Gastroesophageal sphincter (tissue), 4 donors: Measurements from ENCODE around the gene CNIH2. TPM values are rescaled to one million over a fixed set of nuclear protein-coding genes. Genes with fewer than 3 reads are reported as not detected.
A peak's percentile ranks its signal among the peaks of the same experiment; 100 is the strongest.

Source experiments
- ATAC-seq: fragments of 150-250 bp; one replicate; pipeline ENCODE4 v1.9.1; 2016; ENCODE audit warnings: mild to moderate bottlenecking, moderate library complexity
- H3K27ac ChIP-seq, 4 donors: fragments of 200-600 bp; sonication (generic) in 3 of 4; 1 replicate in 3 of 4; 2 replicates in 1 of 4; pipeline ENCODE4 v1.5.1; 2016 to 2019
- H3K27me3 ChIP-seq: fragments of 200-600 bp; sonication (generic); one replicate; pipeline ENCODE4 v1.5.1; 2019
- H3K36me3 ChIP-seq, 2 donors: fragments of 200-600 bp; sonication (generic); one replicate each; pipeline ENCODE4 v1.5.1; 2019; ENCODE audit warnings: control low read depth in 1 of 2
- H3K4me1 ChIP-seq, 3 donors: fragments of 200-600 bp; sonication (generic); 1 replicate in 2 of 3; 2 replicates in 1 of 3; pipeline ENCODE4 v1.5.1; 2016 to 2019; ENCODE audit warnings: control low read depth in 2 of 3
- H3K4me3 ChIP-seq, 2 donors: fragments of 200-600 bp; sonication (generic); one replicate each; pipeline ENCODE4 v1.5.1; 2019; ENCODE audit warnings: mild to moderate bottlenecking in 1 of 2, moderate library complexity in 1 of 2
- H3K9me3 ChIP-seq, 3 donors: fragments of 200-600 bp; sonication (generic); one replicate each; pipeline ENCODE4 v1.5.1; 2017 to 2019; ENCODE audit warnings: control low read depth in 2 of 3
- EP300 ChIP-seq: sonication (generic); formaldehyde crosslinking; IDR thresholded peaks from one replicate; pipeline ENCODE4 v1.6.1; 2017; ENCODE audit warnings: antibody characterized with exemption, mild to moderate bottlenecking
- POLR2A ChIP-seq, 2 donors: fragments of 450-650 bp; IDR thresholded peaks; one replicate each; pipeline ENCODE4 v1.6.1; 2017; ENCODE audit warnings: antibody characterized with exemption in 2 of 2, mild to moderate bottlenecking in 2 of 2, moderate library complexity in 1 of 2
- POLR2AphosphoS5 ChIP-seq: sonication (generic); formaldehyde crosslinking; IDR thresholded peaks from one replicate; pipeline ENCODE4 v1.6.1; 2017; ENCODE audit warnings: antibody characterized with exemption
- WGBS, 2 donors: methylation state at CpG; one replicate each; pipeline ENCODE4 v1.1.5; 2018; ENCODE audit warnings: low coverage in 1 of 2; 5-methylcytosine and 5-hydroxymethylcytosine counted together
- total RNA-seq, 4 donors: library from RNA; depleted of rRNA; stranded (reverse); fragments of >200 nt; gene quantifications; one replicate each; pipeline ENCODE4 v1.1.0, GENCODE V29; 2016
- TF ChIP-seq, protein P1 (sequence below), 4 experiments: fragments of 200-600 bp in 2 of 4; fragments of 450-650 bp in 2 of 4; sonication (generic) in 1 of 4; IDR thresholded peaks; one replicate each; pipeline ENCODE4 v1.5.1; 2017 to 2019; ENCODE audit warnings: antibody characterized with exemption in 4 of 4, mild to moderate bottlenecking in 2 of 4, moderate library complexity in 2 of 4

CNIH2 gene
- total RNA-seq, 4 donors from 2014 or later = 1.1 TPM; not detected in 3

DNA sequence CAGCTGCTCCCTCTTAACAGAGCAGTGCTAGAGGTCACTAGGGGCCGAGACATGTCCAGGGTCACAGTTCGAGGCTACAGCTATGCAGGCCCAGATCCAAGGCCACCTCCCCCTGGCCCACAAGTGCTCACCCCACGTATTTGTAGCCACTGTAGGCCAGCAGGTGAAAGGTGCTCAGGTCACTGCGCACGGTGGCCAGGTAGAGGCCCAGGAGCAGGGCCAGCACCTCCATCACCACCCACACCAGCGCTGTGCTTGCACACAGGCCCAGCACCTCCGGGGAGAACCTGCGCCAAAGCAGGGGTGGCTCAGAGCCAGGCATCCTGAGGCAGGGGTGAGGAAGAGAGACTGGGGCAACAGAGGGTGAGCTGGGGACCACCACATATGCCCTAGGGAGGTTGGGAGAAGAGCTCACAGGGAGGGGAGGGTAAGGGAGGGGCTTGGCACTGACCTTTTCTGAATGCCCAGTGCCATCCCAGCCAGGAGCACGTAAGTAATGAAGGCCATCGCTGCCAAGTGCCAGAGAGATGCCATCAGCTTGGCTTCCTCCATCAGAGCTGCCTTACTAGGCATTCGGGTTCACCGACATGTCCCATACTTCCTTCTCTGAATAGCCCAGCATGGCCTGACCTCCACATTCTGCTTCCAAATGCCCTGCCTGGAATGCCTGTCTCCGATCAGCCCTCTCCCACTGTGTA lies 7.4 kb downstream of the CNIH2 start:
- no peak for ATAC-seq
- WGBS, 2 donors = 63 to 83% methylated on average over 3 of the region's 13 CpGs
- TF ChIP-seq POLR2A (IDR thresholded peaks at IDR 0.05) (no peak), EP300 (no peak), POLR2AphosphoS5 (no peak)
- TF ChIP-seq, protein P1, sequence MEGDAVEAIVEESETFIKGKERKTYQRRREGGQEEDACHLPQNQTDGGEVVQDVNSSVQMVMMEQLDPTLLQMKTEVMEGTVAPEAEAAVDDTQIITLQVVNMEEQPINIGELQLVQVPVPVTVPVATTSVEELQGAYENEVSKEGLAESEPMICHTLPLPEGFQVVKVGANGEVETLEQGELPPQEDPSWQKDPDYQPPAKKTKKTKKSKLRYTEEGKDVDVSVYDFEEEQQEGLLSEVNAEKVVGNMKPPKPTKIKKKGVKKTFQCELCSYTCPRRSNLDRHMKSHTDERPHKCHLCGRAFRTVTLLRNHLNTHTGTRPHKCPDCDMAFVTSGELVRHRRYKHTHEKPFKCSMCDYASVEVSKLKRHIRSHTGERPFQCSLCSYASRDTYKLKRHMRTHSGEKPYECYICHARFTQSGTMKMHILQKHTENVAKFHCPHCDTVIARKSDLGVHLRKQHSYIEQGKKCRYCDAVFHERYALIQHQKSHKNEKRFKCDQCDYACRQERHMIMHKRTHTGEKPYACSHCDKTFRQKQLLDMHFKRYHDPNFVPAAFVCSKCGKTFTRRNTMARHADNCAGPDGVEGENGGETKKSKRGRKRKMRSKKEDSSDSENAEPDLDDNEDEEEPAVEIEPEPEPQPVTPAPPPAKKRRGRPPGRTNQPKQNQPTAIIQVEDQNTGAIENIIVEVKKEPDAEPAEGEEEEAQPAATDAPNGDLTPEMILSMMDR (IDR thresholded peaks at IDR 0.05) = no peak
- Histone ChIP-seq H3K27ac (no peak overlapping the region), H3K27me3 (no peaks in the 10 kb centered on the region), H3K4me1 (peaks cover 0 to 66% (median 11%) of the 10 kb centered on the region in 3 donors), H3K9me3 (no peaks in the 10 kb centered on the region), H3K36me3 (peaks cover 0 to 32% of the 10 kb centered on the region in 2 donors), H3K4me3 (no peak overlapping the region)

DNA sequence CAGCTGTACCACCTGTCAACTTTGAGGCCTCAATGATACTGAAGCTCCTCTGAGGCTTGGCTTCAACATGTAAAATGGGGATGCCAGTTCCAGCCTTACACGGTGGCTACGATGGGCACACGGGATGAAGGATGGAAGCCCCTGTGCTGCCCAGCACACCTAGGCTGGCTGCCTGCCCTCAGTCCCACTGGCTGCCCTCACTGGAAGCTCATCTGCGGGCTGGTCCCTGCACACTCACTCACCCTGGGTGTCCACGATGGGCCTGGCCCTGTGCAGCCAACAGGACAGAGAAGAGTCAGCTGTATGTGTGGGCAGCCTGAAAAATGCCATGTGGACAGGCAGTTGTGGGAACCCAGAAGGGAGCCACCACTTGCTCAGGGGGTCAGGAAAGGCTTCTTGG lies 8.7 kb downstream of the CNIH2 start:
- no peak for ATAC-seq
- 63% methylated on average over 4 of the region's 5 CpGs; no CpG with 5 or more reads in 1 of the 2 donors for WGBS, 2 donors

DNA sequence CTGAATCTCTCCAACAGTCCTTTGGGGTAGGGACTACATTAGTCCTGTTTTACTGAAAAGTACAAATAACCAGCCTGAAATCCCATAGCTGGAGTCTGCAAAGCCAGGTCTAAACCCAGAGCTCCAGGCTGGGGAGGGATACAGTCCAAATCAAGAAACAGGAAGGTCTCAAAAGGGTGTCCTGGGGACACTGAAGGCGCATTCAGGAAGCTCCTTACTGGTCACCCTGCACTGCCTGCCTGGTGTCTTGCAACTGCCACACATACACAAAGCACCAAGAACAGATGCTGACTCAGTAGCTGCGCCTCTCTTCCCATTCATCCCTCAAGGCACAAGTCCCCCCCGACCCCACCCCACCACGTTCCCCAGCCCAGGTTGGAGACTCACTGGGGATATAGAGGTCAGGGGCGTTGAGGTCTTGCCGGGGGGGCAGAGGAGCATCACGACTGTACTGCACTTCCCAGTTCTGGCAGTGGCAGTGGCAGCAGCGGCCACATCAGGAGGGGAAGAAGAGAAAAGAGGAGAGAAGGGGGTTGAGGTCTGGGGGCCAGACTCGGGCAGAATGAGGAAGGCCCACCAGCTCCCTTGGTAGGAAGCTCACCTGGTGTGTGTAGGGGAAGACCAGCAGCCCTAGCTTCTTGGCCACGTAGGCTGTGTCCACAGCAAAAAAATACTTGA lies 9.4 kb downstream of the CNIH2 start:
- no peak for ATAC-seq
- WGBS, 2 donors = 70 to 100% methylated on average over 2 of the region's 10 CpGs
- H3K9me3 ChIP-seq = no peaks in the 10 kb centered on the region
- peaks cover 0 to 32% of the 10 kb centered on the region in 2 donors for H3K36me3 ChIP-seq
- TF ChIP-seq POLR2A (IDR thresholded peaks at IDR 0.05) (no peak), POLR2AphosphoS5 (no peak), EP300 (no peak)
- TF ChIP-seq, protein P1 (IDR thresholded peaks at IDR 0.05) = no peak
- H3K4me1 ChIP-seq = peaks cover 0 to 72% (median 16%) of the 10 kb centered on the region in 3 donors
- no peak overlapping the region for H3K4me3 ChIP-seq
- H3K27ac ChIP-seq = peak overlapping the region in 1 of 4 donors; percentile 96
- H3K27me3 ChIP-seq = peaks cover 14% of the 10 kb centered on the region

More for the DNA sequence above, 8.7 kb downstream of the CNIH2 start:
- TF ChIP-seq EP300 (no peak), POLR2AphosphoS5 (no peak), POLR2A (IDR thresholded peaks at IDR 0.05) (no peak)
- TF ChIP-seq, protein P1 (IDR thresholded peaks at IDR 0.05) = no peak
- Histone ChIP-seq H3K36me3 (peaks cover 0 to 32% of the 10 kb centered on the region in 2 donors), H3K4me3 (no peak overlapping the region), H3K27me3 (peaks cover 7% of the 10 kb centered on the region), H3K27ac (no peak overlapping the region), H3K9me3 (no peaks in the 10 kb centered on the region), H3K4me1 (peaks cover 0 to 72% (median 11%) of the 10 kb centered on the region in 3 donors)

DNA sequence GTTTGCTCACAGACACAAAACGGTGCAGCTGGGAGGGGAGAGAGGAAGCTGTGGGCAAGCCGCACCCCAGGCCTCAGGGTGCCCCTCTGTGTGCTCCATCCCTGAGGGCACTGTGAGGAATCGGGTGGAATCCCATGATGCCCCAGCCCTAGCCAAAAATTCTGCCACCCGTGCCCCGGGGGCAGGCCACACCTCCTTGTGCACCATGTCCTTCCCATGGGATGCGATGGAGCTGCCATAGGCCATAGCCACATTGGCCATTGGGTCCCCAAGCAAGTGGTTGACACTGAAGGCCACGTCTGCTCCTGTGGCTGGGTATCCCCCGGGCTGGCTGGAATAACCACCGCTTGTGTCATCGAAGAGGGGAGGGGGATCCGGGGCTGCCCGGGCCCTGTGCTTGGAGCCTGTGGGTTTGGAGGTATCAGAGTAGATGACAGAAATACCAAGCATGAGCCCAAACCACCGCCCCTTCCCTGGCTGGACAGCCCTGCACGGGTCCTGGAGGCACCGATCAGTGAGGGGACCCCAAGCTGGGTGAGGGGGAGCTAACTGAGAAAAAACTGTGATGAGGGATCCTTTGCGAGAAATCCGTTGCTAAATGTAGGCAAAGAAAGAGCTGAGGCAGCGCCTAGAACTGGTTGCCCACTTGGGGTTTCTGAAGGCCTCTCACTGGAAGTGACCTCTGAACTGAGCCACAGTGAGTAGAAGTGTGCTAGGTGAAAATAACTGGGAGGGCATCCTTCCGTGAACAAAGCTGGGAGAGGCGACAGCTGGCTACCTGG lies 10.1 kb downstream of the CNIH2 start:
- TF ChIP-seq, protein P1 (IDR thresholded peaks at IDR 0.05) = no peak
- TF ChIP-seq POLR2A (IDR thresholded peaks at IDR 0.05) = no peak
- Histone ChIP-seq H3K36me3 (peaks cover 0 to 32% of the 10 kb centered on the region in 2 donors), H3K9me3 (no peaks in the 10 kb centered on the region), H3K27me3 (peaks cover 21% of the 10 kb centered on the region), H3K27ac (peak overlapping the region; percentile 90 to 98 (median 96)), H3K4me1 (peaks cover 0 to 67% (median 12%) of the 10 kb centered on the region in 3 donors), H3K4me3 (peak overlapping the region; percentile 70 to 96)
- ATAC-seq = no peak
- WGBS, 2 donors = 0% methylated on average over 3 to 5 of the region's 20 CpGs
